ENCODE measurements around the gene KRT3.
A peak's percentile ranks its signal among the peaks of the same experiment; 100 is the strongest.

Gene KRT3

GRCh38 chr12:52826611-52827498, 30.9 kb upstream of the KRT3 start:
- no peak for DNase-seq

- DNase-seq, result no peak
Observed at GRCh38 chr12:52825961-52826360, 30.0 kb upstream of the KRT3 start.

- no peak for DNase-seq
Observed at GRCh38 chr12:52824741-52825410, 29.0 kb upstream of the KRT3 start.

- DNase-seq, result no peak
Observed at GRCh38 chr12:52823761-52824450, 28.0 kb upstream of the KRT3 start.

GRCh38 chr12:52822771-52823510, 27.0 kb upstream of the KRT3 start:
- DNase-seq, result no peak

- DNase-seq, result no peak
Observed at GRCh38 chr12:52821826-52822660, 26.1 kb upstream of the KRT3 start.

GRCh38 chr12:52821071-52821730, 25.3 kb upstream of the KRT3 start:
- DNase-seq, result no peak

- DNase-seq, result no peak
Observed at GRCh38 chr12:52820521-52820920, 24.6 kb upstream of the KRT3 start.

- DNase-seq, result no peak
Observed at GRCh38 chr12:52819731-52820510, 24.0 kb upstream of the KRT3 start.

GRCh38 chr12:52818887-52819420, 23.0 kb upstream of the KRT3 start:
- no peak for DNase-seq

GRCh38 chr12:52818388-52818787, 22.5 kb upstream of the KRT3 start:
- no peak for DNase-seq

GRCh38 chr12:52817699-52818238, 21.9 kb upstream of the KRT3 start:
- peak in 1 of 5 experiments; percentile 21 for DNase-seq

GRCh38 chr12:52817003-52817698, 21.2 kb upstream of the KRT3 start:
- no peak for DNase-seq

GRCh38 chr12:52815676-52816588, 20.0 kb upstream of the KRT3 start:
- no peak for DNase-seq

GRCh38 chr12:52815161-52815560, 19.2 kb upstream of the KRT3 start:
- DNase-seq, result no peak

- no peak for DNase-seq
Observed at GRCh38 chr12:52814710-52815155, 18.8 kb upstream of the KRT3 start.

- DNase-seq, result no peak
Observed at GRCh38 chr12:52813885-52814709, 18.2 kb upstream of the KRT3 start, which contains the start of gene KRT4. TSS of gene KRT4 (minus strand) at chr12:52814116. CDS start at chr12:52814058, 58 bp downstream.

All from T-helper 2 cell (primary cell).